MM.1S (cell line): Measurements from ENCODE around the gene SLC16A12.
A peak's percentile ranks its signal among the peaks of the same experiment; 100 is the strongest.

Experiments
- EZH2 ChIP-seq: fragments of 300-600 bp; sonication (generic); optimal IDR thresholded peaks from 2 replicates; pipeline ENCODE3; 2017; ENCODE audit warnings: low read depth, mild to moderate bottlenecking, antibody characterized with exemption, low read length, mixed read lengths
- EZH2phosphoT487 ChIP-seq: fragments of 300-600 bp; sonication (generic); IDR thresholded peaks from 2 replicates; pipeline ENCODE4 v1.6.1; 2018; ENCODE audit warnings: antibody characterized with exemption, low read length
- TF ChIP-seq, protein P1 (sequence below): fragments of 300-600 bp; sonication (generic); IDR thresholded peaks from 2 replicates; pipeline ENCODE4 v1.5.1; 2016; ENCODE audit warnings: antibody characterized with exemption, low read length, mixed read lengths

DNA sequence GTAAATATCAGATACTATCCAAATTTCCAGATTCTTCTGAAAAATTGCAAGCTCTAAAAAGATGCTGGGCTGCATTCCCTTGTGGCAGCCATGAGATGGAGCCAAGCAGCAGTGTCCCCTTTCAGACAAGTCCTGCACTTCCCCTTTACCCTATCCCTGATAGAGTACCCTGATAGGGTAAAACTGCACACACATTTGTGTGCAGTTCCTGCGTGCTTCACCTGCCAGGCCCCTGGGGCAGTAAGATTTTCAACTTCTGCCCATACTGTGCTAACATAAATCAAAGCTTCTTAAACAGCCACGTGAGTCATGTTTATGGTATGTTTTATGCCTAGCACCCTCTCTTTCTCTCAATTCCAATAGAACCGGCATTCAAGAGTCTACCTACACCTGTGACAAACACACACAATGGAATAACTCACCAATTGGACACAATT lies 68.8 kb downstream of the SLC16A12 start:
- TF ChIP-seq, protein P1, sequence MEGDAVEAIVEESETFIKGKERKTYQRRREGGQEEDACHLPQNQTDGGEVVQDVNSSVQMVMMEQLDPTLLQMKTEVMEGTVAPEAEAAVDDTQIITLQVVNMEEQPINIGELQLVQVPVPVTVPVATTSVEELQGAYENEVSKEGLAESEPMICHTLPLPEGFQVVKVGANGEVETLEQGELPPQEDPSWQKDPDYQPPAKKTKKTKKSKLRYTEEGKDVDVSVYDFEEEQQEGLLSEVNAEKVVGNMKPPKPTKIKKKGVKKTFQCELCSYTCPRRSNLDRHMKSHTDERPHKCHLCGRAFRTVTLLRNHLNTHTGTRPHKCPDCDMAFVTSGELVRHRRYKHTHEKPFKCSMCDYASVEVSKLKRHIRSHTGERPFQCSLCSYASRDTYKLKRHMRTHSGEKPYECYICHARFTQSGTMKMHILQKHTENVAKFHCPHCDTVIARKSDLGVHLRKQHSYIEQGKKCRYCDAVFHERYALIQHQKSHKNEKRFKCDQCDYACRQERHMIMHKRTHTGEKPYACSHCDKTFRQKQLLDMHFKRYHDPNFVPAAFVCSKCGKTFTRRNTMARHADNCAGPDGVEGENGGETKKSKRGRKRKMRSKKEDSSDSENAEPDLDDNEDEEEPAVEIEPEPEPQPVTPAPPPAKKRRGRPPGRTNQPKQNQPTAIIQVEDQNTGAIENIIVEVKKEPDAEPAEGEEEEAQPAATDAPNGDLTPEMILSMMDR: peak; percentile 29; the same call in 1 of the 2 replicates
- TF ChIP-seq EZH2: no peak
- no peak for TF ChIP-seq EZH2phosphoT487
